Heart left ventricle (tissue), 16 donors: Measurements from ENCODE around the gene EEF2K. TPM values are rescaled to one million over a fixed set of nuclear protein-coding genes. Genes with fewer than 3 reads are reported as not detected.

Experiments
- ATAC-seq, 4 donors: fragments of 200-7000 bp; cut with Tn5 transposase; one replicate each; pipeline ENCODE4 v1.9.1; 2020 to 2022; ENCODE audit warnings: moderate library complexity in 4 of 4, mild to moderate bottlenecking in 3 of 4, moderate number of reproducible peaks in 1 of 4
- DNase-seq, 5 donors: peaks; one replicate each; pipeline ENCODE4 v3.0.0-alpha.2; 2020
- H3K27ac ChIP-seq, 12 donors: fragments of 200-600 bp; sonication (generic) in 4 of 12; one replicate each; pipeline versions ENCODE4 v1.5.0 to v1.8.0; 2016 to 2022; ENCODE audit warnings: mild to moderate bottlenecking in 2 of 12
- H3K27me3 ChIP-seq, 9 donors: fragments of 200-600 bp; sonication (generic) in 2 of 9; one replicate each; pipeline versions ENCODE4 v1.5.1 to v1.8.0; 2016 to 2022; ENCODE audit warnings: mild to moderate bottlenecking in 3 of 9
- H3K36me3 ChIP-seq, 9 donors: fragments of 200-600 bp; sonication (generic) in 2 of 9; one replicate each; pipeline versions ENCODE4 v1.5.0 to v1.8.0; 2018 to 2022; ENCODE audit warnings: mild to moderate bottlenecking in 2 of 9
- H3K4me1 ChIP-seq, 12 donors: fragments of 200-600 bp; sonication (generic) in 4 of 12; one replicate each; pipeline versions ENCODE4 v1.5.0 to v1.8.0; 2016 to 2022; ENCODE audit warnings: mild to moderate bottlenecking in 3 of 12
- H3K4me3 ChIP-seq, 12 donors: fragments of 200-600 bp; sonication (generic) in 4 of 12; one replicate each; pipeline versions ENCODE4 v1.5.0 to v1.8.0; 2017 to 2022; ENCODE audit warnings: mild to moderate bottlenecking in 9 of 12, moderate library complexity in 4 of 12
- H3K9me3 ChIP-seq, 12 donors: fragments of 200-600 bp; sonication (generic) in 4 of 12; one replicate each; pipeline versions ENCODE4 v1.5.0 to v1.8.0; 2016 to 2022; ENCODE audit warnings: mild to moderate bottlenecking in 1 of 12
- POLR2A ChIP-seq, 2 donors: fragments of 450-650 bp; IDR thresholded peaks; one replicate each; pipeline ENCODE4 v1.6.1; 2017; ENCODE audit warnings: antibody characterized with exemption in 2 of 2, mild to moderate bottlenecking in 2 of 2, moderate library complexity in 2 of 2
- WGBS, 4 donors: extraction: QIAGEN DNeasy Blood & Tissue Kit in 2 of 4; methylation state at CpG; one replicate each; pipeline versions ENCODE4 v1.1.5 to v1.1.7; 2013 to 2018; 5-methylcytosine and 5-hydroxymethylcytosine counted together
- intact Hi-C, 10 donors: fragments of 100-400 bp; cut with DNase I; formaldehyde crosslinking; loops; one replicate each; pipeline versions ENCODE4 v1.11.1 to v1.14.2; 2022
- polyA plus RNA-seq, 2 donors: library from polyadenylated mRNA; stranded (reverse); fragments of 200-250 nt; gene quantifications; one replicate each; pipeline ENCODE4 v1.2.3, GENCODE V29; 2013
- total RNA-seq, 9 donors: library from RNA; depleted of rRNA in 2 of 9; stranded (reverse); fragments of >200 nt in 2 of 9; fragmentation: NEBNext Ultra II Directional in 3 of 9; extraction: Animal tissue kit (Norgen Biotek cat#: 25700) in 3 of 9; gene quantifications; one replicate each; pipeline versions ENCODE4 v1.1.0 to v1.2.4, GENCODE V29; 2016 to 2023
- TF ChIP-seq, protein P1 (sequence below), 12 donors: fragments of 200-600 bp; sonication (generic) in 4 of 12; IDR thresholded peaks; one replicate each; pipeline versions ENCODE4 v1.5.0 to v1.8.0; 2018 to 2022; ENCODE audit warnings: antibody characterized with exemption in 12 of 12, mild to moderate bottlenecking in 5 of 12
- donor health status: ischemic (EF 13 %, LVEDD 7.1; RV severe dilation, severe dysfunction).
- donor health status: healthy with polysubstance abuse.
- donor health status: DM: no; HTN: yes; CAD: no.
- donor health status: DM: no; HTN: no; CAD: no.
- donor health status: ischemic (EF 25% LVEDD 6.9; RV normal size, moderate dysfunction).
- donor health status: ischemic (EF 25% LVEDD 5.7; RV mildly dilated, moderate dysfunction).
- donor health status: healthy.
- donor health status: DM: yes; HTN: yes; CAD: no.
- donor health status: ischemic (EF 35%, LVEDD 5.7; RV mildly dilated, moderate dysfunction).
- donor health status: nonischemic (EF 11% LVEDD 7.7; RV severe dilation, severe dysfunction).
- donor health status: DM: yes; HTN: yes; CAD: no.
- donor health status: PGD.
- donor health status: ischemic (EF 29% LVEDD 5.4; RV normal size, mild dysfunction).
- donor health status: nonischemic (EF 23%, LVEDD 6.1; RV moderate dilation, normal function).

Gene EEF2K
- total and polyA plus RNA-seq, 11 donors, result 8.3 to 33.6 (median 24.6) TPM

DNA sequence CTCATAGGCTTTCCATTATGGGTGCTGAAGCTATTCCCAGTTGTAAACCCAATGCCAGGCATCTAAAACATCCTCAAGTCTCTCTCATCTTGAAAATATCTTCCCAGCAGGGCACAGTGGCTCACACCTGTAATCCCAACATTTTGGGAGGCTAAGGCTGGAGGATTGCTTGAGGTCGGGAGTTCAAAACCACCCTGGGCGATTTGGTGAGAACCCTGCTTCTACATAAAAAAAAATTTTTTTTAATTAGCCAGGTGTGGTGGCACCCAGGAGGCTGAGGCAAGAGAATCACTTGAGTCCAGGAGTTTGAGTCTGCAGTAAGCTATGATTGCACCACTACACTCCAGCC lies 13.0 kb upstream of the EEF2K start:
- H3K27ac ChIP-seq, result peak overlapping the region; percentile 90 to 99 (median 96)
- no peaks in the 10 kb centered on the region for H3K9me3 ChIP-seq
- ATAC-seq (no peak), DNase-seq (no peak)
- WGBS, 4 donors, result 85 to 100% (median 91%) methylated on average over 2 of the region's 2 CpGs
- no peaks in the 10 kb centered on the region for H3K36me3 ChIP-seq
- H3K4me3 ChIP-seq, result peak overlapping the region in 2 of 12 donors; percentile 60 to 76
- TF ChIP-seq, protein P1, sequence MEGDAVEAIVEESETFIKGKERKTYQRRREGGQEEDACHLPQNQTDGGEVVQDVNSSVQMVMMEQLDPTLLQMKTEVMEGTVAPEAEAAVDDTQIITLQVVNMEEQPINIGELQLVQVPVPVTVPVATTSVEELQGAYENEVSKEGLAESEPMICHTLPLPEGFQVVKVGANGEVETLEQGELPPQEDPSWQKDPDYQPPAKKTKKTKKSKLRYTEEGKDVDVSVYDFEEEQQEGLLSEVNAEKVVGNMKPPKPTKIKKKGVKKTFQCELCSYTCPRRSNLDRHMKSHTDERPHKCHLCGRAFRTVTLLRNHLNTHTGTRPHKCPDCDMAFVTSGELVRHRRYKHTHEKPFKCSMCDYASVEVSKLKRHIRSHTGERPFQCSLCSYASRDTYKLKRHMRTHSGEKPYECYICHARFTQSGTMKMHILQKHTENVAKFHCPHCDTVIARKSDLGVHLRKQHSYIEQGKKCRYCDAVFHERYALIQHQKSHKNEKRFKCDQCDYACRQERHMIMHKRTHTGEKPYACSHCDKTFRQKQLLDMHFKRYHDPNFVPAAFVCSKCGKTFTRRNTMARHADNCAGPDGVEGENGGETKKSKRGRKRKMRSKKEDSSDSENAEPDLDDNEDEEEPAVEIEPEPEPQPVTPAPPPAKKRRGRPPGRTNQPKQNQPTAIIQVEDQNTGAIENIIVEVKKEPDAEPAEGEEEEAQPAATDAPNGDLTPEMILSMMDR (IDR thresholded peaks at IDR 0.05), result no peak
- no peak for TF ChIP-seq POLR2A (IDR thresholded peaks at IDR 0.05)
- H3K4me1 ChIP-seq, result peaks cover 4 to 62% (median 32%) of the 10 kb centered on the region in 12 donors
- H3K27me3 ChIP-seq, result no peaks in the 10 kb centered on the region
- intact Hi-C loops, result loop anchor here in 2 of 10 donors (5.0 to 10.0 kb wide), 4 partner anchors 179 to 1028 kb away; partner anchors contain the start of genes CDR2 (in 2 of the 2) and USP31 (in 1 of the 2)

DNA sequence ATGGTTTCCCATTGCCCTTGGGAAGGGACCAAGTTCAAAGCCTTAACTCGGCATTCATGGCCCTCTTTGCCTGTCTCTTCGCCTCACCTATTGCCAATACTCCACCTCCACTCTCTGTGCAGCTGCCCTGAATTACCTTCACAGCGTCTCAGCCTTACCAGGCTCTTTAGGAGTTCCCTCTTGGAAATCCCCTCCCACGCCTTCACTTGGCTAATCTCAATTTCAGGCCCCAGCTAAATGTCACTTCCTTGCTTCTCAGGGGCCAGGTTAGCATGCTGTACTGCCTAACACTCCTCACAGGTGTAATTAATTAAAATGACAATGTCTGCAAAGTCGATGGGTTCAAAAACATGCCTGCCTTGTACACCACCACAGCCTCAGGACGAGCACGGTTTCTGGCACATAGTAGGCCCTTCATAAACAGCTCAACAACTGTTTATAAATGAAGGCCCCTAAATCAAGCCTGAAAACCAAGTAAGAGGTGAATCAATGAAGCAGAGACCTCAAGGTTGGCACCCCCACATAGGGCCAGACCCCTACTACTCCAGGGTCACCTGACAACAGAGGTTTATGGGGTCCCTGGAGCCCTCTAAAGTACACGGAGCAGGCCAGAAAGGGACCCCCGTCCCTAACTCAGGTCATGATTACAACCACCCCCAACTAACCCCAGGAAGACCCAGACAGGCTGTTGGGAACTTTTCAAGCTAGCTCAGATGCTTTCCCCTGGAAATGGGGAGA lies 11.2 kb upstream of the EEF2K start:
- 83 to 88% (median 85%) methylated on average over 9 of the region's 9 CpGs for WGBS, 4 donors
- Histone ChIP-seq H3K9me3 (no peaks in the 10 kb centered on the region), H3K27me3 (no peaks in the 10 kb centered on the region), H3K4me1 (peaks cover 0 to 58% (median 18%) of the 10 kb centered on the region in 12 donors), H3K4me3 (no peak overlapping the region), H3K27ac (peak overlapping the region in 10 of 12 donors; percentile 14 to 88 (median 84)), H3K36me3 (no peaks in the 10 kb centered on the region)
- TF ChIP-seq, protein P1 (IDR thresholded peaks at IDR 0.05), result no peak
- TF ChIP-seq POLR2A (IDR thresholded peaks at IDR 0.05), result no peak
- no peak for ATAC-seq
- DNase-seq, result no peak
- intact Hi-C loops, result loop anchor here in 6 of 10 donors (1.0 to 10.0 kb wide), 7 partner anchors 102 to 1030 kb away; partner anchors contain the start of genes POLR3E (in 5 of the 6), CDR2 (in 2 of the 6) and USP31 (in 1 of the 6)

DNA sequence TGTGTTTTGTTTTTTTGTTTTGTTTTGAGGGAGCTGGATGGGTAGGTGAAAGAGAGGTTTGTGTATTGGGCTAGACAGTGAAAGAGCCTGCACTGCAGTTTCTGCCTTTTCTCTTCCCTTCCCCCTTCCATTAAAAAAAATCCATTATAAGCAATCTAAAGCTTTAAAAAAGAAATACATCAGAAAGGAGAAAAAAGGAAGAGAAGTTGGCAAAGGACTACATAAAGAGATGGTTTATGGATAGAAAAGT lies 10.7 kb upstream of the EEF2K start:
- DNase-seq, result no peak
- H3K27ac ChIP-seq, result peak overlapping the region in 11 of 12 donors; percentile 14 to 88 (median 83)
- intact Hi-C loops, result loop anchor here in 6 of 10 donors (1.0 to 10.0 kb wide), 6 partner anchors 102 to 1031 kb away; partner anchors contain the start of genes POLR3E (in 5 of the 6), CDR2 (in 1 of the 6) and USP31 (in 1 of the 6)
- no peaks in the 10 kb centered on the region for H3K9me3 ChIP-seq
- peaks cover 0 to 61% (median 15%) of the 10 kb centered on the region in 12 donors for H3K4me1 ChIP-seq
- ATAC-seq, result no peak
- peak overlapping the region in 5 of 12 donors; percentile 56 to 73 (median 63) for H3K4me3 ChIP-seq
- no peaks in the 10 kb centered on the region for H3K27me3 ChIP-seq
- TF ChIP-seq POLR2A (IDR thresholded peaks at IDR 0.05), result no peak
- TF ChIP-seq, protein P1 (IDR thresholded peaks at IDR 0.05), result no peak
- no peaks in the 10 kb centered on the region for H3K36me3 ChIP-seq
